ENCODE results near the gene TERC.
"Not testable (repeated sequence)": the region's sequence is repeated elsewhere in the genome, so short reads cannot be mapped to it uniquely, and the experiment has no call there.

Gene TERC

DNA sequence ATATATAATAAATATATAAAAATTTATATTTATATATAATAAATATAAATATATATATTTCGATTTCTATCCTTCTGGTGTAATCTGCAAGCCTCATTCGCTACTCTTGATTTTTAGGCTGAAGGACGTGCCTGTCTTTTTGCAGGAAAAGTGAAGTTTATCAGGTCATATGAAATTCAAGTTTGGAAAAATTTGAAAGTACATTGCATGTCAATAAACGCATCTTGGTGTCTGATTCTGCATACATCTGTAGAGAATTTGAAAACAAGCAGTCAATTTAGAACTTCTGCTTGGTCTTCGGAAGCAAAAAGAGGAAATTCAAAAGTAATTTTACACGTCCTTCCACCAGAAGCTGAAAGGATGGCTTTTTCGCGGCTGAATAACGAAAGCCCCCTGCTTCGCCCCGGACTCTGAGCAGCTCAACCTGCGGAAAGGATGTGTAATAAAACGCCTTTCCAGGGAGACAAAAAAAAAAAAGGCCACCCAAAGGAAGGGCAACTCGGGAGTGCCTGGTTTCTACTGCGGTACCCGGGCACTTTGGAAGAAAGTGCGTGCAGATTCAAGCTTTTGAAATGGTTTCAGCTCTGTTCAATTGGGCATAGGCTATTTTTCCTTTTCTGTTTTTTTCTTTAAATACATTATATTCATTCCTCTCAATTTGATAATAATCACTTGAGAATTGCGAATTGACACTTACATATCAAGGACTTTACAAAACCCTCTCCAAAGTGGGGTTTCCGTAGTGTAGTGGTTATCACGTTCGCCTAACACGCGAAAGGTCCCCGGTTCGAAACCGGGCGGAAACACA, 6.8 kb upstream of the TERC start:
- no peak for FAIRE-seq

DNA sequence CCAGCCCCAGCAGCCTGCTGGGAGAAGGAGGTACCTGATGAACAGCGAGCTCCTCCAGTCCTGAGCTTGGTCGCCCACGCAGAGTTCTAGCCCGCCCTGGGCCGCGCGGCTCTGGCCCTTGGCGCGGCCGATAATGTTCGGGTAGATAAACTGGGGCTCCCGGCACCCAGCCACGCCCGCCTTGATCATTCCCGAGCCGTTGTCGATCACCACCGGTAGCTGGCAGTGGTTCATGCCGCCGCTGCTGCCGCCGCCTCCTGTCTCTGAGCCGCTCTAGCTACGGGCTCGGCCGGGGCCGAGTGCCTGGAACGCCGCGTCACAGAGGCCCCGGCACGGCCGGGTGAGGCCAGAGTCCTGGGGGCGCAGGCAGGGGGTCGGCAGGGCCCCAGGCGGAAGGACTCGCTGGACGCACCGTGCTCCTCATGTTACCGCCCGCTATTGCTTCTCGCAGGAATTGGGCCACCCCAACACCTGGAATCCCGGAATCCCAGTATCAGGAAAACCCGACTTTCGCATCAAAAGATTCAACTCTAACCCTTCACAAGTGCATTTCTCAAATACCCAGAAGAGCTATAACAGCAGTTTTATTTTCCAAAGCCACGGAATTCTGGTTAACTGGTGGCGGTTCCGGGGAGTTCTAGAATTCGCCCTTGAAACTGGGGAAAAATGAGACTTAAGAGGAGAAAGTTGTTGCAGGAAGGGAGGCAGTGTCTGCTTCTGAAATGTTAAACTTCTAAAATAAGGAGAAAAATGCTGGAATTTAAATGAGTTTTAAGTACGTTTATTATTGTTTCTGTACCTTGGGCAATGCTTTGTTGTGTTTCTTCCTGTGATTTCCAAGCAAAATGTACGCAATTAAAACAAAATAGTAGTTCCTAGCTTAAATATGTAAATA, 4.7 kb upstream of the TERC start, which contains the start of gene ACTRT3:
TSS of gene ACTRT3 (minus strand) at position 275 of the 895 bp plus-strand sequence. CDS start at position 234, 41 bp downstream.
- FAIRE-seq, result no peak

DNA sequence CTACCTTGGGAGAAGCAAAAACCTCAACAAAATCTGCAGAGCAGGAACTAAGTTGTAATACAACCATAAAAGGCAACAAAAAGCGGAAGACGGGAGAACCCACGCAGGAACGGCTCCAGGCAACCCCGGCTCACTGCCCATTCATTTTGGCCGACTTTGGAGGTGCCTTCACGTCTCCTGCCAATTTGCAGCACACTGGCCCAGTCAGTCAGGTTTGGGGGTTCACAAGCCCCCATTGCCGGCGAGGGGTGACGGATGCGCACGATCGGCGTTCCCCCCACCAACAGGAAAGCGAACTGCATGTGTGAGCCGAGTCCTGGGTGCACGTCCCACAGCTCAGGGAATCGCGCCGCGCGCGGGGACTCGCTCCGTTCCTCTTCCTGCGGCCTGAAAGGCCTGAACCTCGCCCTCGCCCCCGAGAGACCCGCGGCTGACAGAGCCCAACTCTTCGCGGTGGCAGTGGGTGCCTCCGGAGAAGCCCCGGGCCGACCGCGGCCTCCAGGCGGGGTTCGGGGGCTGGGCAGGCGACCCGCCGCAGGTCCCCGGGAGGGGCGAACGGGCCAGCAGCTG, 463 bp downstream of the TERC start:
- FAIRE-seq, result no peak

DNA sequence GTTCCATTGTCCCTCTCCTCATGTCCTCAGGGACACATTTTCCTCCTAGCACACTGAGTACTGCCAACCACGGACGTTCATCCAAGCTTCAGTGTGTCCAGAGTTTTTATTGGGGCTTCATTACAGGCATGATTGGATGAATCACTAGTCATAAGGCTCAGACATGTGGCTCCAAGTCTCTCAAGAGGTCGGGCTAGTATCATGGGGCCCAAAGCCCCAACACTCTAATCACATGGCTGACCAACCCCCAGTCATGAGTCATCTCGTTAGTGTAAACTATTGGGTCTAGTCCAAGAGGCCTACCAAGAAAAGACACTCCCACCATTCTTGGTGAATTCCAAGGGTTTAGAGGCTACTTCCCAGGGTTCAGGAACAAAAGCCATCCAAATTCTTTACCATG, 4.4 kb downstream of the TERC start:
- no peak for FAIRE-seq

DNA sequence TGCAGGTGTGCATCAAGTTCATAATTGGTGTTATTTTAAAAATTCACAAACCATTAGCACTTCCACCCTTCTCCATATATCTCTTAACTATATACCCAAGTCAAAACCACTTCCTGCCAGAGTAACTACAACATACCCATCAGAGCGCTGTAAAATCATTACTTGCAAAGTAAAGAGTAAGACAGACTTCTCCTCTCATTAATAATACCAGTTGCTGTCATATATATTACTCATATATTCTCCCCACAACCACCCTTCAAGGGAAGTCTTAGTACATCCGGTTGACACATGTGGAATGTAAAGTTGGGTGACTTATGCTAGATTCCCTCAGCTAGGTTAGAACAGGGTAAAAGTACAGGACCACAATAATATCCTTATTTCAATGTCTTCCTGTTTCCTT, 5.6 kb downstream of the TERC start:
- no peak for FAIRE-seq

DNA sequence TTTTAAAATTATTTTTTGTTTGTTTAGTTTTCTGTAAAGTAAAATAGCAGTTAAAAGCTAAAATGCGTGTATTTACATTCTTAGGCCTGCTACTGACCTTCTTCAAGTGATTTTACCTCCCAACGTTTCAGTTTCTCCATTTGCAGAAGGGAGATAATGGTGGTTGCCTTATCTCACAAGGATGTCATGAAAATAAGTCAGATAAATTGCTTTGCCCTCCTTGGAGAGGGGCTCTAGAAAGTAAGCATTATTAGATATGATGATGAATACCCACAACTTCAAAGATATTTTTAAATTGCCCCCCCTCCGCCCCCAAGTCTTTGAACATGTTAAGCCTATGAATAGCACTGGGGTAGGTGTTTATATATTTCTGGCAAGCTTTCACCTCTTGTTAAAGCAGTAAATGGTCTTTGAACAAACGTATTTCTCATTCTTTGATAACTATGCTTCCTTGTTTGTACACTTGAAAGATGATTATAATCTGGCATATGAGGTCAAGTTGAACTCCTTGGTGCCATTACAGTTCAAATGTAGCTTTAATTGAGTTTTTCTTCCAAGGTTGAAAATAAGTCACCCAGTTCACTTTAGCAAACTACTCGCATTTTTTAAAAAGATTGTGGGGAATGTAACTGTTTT, 6.4 kb downstream of the TERC start:
- no peak for FAIRE-seq

DNA sequence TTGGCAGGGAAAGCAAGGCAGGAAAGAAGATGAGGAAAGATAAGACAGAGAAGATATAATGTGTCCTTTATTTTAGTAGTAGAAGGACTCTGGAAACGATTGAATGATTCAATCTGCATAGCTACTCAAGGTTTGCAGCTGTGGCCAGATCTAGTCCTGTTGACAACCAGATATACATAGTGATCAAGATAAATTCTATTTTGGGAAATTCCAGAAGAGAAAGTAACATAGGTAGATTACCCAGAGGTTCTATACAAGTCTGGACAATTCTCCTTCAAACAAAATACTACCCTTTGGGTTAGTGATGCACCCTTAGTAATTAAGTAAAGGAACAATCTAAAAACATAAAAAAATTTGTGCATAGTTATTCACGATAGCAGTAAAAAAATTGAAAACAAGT, 9.4 kb downstream of the TERC start:
- no peak for FAIRE-seq

DNA sequence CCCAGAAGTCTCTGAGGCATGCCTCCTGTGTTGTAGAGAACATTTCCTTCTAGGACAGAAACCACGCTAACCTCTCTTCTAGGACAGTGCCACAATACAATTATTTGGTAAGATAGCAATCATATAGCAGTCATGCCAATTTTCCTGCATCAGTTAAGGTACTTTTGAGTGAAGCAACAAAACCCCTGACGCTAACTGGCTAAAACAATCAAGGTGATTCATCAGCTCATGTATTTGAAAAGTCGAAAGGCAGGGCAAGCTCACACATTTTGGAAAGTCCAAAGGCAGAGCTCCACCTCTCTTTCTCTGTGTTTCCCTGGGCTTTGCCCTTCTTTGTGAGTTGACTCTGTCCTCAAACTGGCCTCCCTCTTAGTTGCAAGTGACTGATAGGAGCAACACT, 10.1 kb downstream of the TERC start:
- no peak for FAIRE-seq

DNA sequence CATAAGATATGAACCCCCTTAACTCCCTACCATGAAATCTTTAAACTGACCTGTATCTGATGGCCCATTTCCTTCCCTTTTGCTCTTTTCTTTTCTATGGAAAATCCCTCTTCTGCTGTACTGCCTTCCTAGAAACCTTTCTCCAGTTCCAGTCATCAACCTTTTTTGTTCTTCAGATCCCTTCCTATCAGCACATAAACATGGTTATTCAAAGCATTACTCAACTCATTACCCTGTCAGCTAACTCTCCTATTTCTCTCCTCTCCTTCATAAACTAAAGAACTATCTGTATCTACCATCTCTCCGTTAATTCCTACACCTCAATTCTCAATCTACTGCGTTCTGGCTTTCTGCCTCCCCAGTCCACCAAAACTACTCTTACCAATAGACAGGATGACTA, 13.0 kb downstream of the TERC start:
- no peak for FAIRE-seq

DNA sequence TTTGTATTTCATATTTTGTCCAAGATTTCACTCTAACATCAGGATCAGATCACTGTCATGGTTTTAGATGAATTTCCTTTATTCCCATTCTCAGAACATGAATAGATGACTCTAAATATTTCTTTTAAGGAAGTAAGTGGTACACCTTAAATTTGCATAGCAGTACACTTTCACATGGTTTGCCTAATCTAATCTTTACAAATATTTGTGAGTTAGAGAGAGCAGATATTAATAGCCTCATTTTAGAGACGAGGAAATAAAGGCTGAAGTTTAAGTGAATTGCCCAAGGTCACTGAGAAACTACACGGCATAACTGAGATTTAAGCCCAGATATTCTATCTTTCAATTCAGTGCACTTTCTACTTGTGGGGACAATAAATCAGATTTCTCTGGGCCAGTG, 14.2 kb downstream of the TERC start:
- no peak for FAIRE-seq

DNA sequence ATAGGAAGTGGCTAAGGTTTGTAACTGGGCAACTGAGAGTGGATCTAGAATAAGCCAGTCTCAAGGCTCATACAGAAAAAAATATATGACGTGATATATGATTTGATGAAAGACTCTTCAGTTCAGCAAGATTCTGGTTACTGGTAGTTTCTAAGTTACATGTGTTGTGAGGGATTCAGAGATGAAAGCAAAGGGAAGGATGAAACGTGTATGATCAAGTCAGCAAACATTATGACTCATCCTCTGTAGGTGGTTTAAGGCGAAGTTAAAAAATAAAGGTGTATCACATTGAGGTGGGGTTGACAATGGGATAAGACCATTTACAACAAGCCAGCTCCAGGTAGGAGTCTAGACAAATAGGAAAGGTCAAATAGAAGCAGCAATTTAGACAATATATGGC, 16.2 kb downstream of the TERC start:
- no peak for FAIRE-seq

DNA sequence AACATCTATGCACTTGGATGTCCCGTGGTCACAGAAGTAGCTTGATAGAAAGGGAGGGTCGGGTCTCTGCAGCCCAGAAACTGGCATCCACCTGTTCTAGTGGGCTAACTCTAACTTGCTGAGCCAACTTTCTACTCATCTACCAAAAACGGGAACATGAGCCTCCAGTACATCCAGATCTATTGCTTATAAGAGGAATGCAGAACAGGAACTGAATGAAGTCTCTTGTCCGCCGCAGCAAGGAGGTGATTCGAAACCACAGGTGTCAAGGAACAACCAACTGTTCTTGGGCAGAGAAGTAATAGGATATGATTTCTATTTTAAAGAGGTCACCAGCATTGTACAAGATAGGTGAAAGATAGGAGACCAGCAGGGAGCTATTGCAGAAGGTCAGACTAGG, 17.9 kb downstream of the TERC start:
- no peak for FAIRE-seq

DNA sequence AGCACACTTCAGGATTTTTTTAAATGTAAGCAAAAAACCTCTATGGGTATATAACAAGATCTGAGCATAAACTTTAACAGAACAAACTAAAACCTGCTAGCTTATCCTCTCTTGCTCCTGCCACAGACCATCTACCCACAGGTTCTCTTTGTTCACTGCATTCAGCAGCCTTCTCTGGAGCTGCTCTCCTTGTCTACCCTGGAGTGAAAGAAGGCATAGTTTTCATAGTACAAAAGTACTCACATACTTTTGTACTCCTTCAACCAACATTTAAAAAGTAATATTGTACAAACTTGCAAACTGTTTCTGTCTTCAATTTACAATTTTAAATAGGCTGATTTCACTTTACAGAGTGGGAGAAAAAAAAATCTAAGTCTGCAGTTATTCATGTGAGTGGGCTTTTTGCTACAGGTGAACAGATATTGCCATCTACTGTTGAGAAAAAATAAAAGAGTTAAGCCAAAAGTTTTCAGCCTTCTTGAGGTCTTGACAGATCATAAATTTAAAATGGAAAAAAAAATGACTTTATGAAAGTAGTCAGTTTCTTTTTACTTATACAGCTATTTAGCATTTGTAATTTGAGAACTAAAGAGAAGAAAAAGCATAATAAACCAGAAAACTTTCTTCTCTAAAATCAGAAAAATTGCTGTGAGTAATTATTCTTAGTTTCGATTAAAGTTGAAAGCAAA, 20.4 kb downstream of the TERC start:
- no peak for FAIRE-seq

DNA sequence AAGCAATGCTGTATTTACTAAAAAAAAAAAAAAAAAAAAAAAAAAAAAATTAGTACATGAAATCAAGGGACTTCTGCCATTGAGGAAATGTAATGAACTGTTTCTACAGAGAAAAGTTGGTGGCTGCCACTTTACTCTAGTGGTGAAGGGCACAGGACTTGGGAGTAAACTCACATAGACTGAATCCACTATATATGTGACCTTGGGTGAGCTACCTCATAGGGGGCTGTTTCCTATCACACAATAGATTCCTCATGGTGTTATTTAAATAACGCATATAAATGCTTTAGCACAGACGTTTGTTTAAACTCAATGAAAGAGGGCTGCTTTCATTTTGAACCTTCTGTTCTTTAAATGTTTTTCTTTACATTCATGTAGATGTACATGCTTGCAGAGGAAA, 25.8 kb downstream of the TERC start:
- no peak for FAIRE-seq

DNA sequence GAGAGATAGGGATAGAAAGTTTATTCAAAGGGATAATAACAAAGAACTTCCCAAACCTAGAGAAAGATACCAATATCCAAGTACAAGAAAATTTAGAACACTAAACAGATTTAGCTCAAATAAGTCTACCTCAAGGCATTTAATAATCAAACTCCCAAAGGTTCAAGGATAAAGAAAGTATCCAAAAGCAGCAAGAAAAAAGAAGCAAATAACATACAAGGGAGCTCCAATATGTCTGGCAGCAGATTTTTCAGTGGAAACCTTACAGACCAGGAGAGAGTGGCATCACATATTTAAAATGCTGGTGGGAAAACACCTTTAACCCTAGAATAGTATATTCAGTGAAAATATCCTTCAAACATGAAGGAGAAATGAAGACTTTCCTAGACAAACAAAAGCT, 33.0 kb downstream of the TERC start:
- FAIRE-seq, result not testable (repeated sequence)

DNA sequence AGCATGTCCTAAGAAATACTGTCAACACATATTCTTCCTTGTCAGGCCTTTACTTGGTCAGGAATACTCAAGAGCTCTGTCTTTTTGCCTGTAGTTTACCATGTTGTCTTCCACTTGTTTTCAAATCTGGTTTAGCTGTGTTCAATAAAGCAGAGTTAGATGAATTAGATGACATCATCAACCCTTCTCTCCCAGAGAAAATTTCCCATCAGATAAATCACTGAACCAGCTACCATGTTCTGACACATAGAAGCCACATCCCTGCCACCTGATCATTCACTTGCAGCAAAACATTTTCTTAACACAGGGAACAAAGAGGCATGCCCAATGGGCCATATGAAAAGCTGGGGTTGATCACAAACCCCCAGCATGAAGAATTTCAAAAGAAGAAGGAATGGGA, 42.1 kb downstream of the TERC start:
- FAIRE-seq, result no peak

DNA sequence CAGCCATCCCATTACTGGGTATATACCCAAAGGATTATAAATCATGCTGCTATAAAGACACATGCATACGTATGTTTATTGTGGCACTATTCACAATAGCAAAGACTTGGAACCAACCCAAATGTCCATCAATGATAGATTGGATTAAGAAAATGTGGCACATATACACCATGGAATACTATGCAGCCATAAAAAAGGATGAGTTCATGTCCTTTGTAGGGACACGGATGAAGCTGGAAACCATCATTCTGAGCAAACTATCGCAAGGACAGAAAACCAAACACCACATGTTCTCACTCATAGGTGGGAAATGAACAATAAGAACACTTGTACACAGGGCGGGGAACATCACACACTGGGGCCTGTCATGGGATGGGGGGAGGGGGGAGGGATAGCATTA, 46.4 kb downstream of the TERC start:
- FAIRE-seq, result not testable (repeated sequence)
